Brain microvascular endothelial cell (primary cell): ENCODE data around the gene NSUN6.
A peak's percentile ranks its signal among the peaks of the same experiment; 100 is the strongest.

Experiments used
- DNase-seq: peaks from one replicate; pipeline ENCODE4 v3.0.0-alpha.2; 2020
- H3K27ac ChIP-seq: fragments of 250-450 bp; sonication (Bioruptor Pico); 2 replicates; pipeline ENCODE4 v1.5.1; 2020; ENCODE audit warnings: mild to moderate bottlenecking, moderate library complexity
- H3K27me3 ChIP-seq: fragments of 250-450 bp; sonication (Bioruptor Pico); replicated peaks from 2 replicates; pipeline ENCODE4 v1.5.1; 2020; ENCODE audit warnings: mild to moderate bottlenecking
- H3K36me3 ChIP-seq: fragments of 250-450 bp; sonication (Bioruptor Pico); replicated peaks from 2 replicates; pipeline ENCODE4 v1.5.1; 2020; ENCODE audit warnings: mild to moderate bottlenecking
- H3K4me3 ChIP-seq: 2 replicates; pipeline ENCODE4 v1.5.1; 2011; ENCODE audit warnings: low read depth, mild to moderate bottlenecking, control low read depth, low read length, moderate library complexity
- CTCF ChIP-seq: IDR thresholded peaks from 2 replicates; pipeline ENCODE4 v1.5.1; 2011; ENCODE audit warnings: low read depth, mild to moderate bottlenecking, moderate library complexity, low read length, control low read depth, inconsistent platforms; ENCODE audit errors: missing control alignments
- in situ Hi-C: cut with HindIII; loops from 2 replicates; pipeline ENCODE4 v1.10.0; 2017; ENCODE audit warnings: low sequenced_read_pairs, low pct_ligation_motif_present

The NSUN6 gene

GRCh38 chr10:18542832-18543231 lies 108.6 kb downstream of the NSUN6 start:
- no peak for TF ChIP-seq CTCF
- H3K4me3 ChIP-seq = no peak overlapping the region
- no peaks in the 10 kb centered on the region for H3K36me3 ChIP-seq
- peak; percentile 1 for DNase-seq
- no peak overlapping the region for H3K27ac ChIP-seq
- in situ Hi-C loops = no loop called here
- H3K27me3 ChIP-seq = no peaks in the 10 kb centered on the region

- no peak for DNase-seq
- in situ Hi-C loops = no loop called here
These were observed 111.2 kb downstream of the NSUN6 start for GRCh38 chr10:18540195-18540594.

GRCh38 chr10:18539335-18539734 lies 112.1 kb downstream of the NSUN6 start:
- no peak for DNase-seq
- in situ Hi-C loops = no loop called here
- no peak overlapping the region for H3K4me3 ChIP-seq
- H3K36me3 ChIP-seq = no peaks in the 10 kb centered on the region
- no peaks in the 10 kb centered on the region for H3K27me3 ChIP-seq
- TF ChIP-seq CTCF = no peak
- no peak overlapping the region for H3K27ac ChIP-seq

More at GRCh38 chr10:18540195-18540594, 111.2 kb downstream of the NSUN6 start:
- no peaks in the 10 kb centered on the region for H3K27me3 ChIP-seq
- no peak overlapping the region for H3K27ac ChIP-seq
- H3K36me3 ChIP-seq = no peaks in the 10 kb centered on the region
- no peak overlapping the region for H3K4me3 ChIP-seq
- TF ChIP-seq CTCF = no peak

- Histone ChIP-seq H3K27me3 (no peaks in the 10 kb centered on the region), H3K36me3 (no peaks in the 10 kb centered on the region), H3K4me3 (no peak overlapping the region), H3K27ac (no peak overlapping the region)
- in situ Hi-C loops = no loop called here
- no peak for TF ChIP-seq CTCF
- no peak for DNase-seq
These were observed 117.5 kb downstream of the NSUN6 start for GRCh38 chr10:18533896-18534295.

- no peak overlapping the region for H3K4me3 ChIP-seq
- TF ChIP-seq CTCF = no peak
- no peaks in the 10 kb centered on the region for H3K27me3 ChIP-seq
- no peaks in the 10 kb centered on the region for H3K36me3 ChIP-seq
- no peak overlapping the region for H3K27ac ChIP-seq
- DNase-seq = no peak
- in situ Hi-C loops = no loop called here
These were observed 118.4 kb downstream of the NSUN6 start for GRCh38 chr10:18532881-18533535.

GRCh38 chr10:18528292-18528691 lies 123.1 kb downstream of the NSUN6 start:
- no peak for TF ChIP-seq CTCF

More at GRCh38 chr10:18528292-18528691, 123.1 kb downstream of the NSUN6 start:
- Histone ChIP-seq H3K4me3 (no peak overlapping the region), H3K36me3 (no peaks in the 10 kb centered on the region), H3K27ac (no peak overlapping the region), H3K27me3 (no peaks in the 10 kb centered on the region)
- no peak for DNase-seq
- in situ Hi-C loops = no loop called here
